GM12891 (cell line): ENCODE data around the gene CIB4.

Source experiments
- PAX5 ChIP-seq: IDR thresholded peaks from 2 replicates; pipeline ENCODE4 v1.6.1; 2011; ENCODE audit warnings: low read length, moderate library complexity, mild to moderate bottlenecking; ENCODE audit not compliant: insufficient read depth, severe bottlenecking
- POLR2A ChIP-seq: IDR thresholded peaks from 2 replicates; pipeline ENCODE4 v1.6.1; 2011; ENCODE audit warnings: low read depth, low read length, control low read depth
- POLR2AphosphoS5 ChIP-seq: IDR thresholded peaks from 2 replicates; pipeline ENCODE4 v1.6.1; 2011; ENCODE audit warnings: low read depth, low read length, control low read depth
- TAF1 ChIP-seq: IDR thresholded peaks from 2 replicates; pipeline ENCODE4 v1.6.1; 2011; ENCODE audit warnings: low read depth, low read length, control low read depth

- TF ChIP-seq POLR2AphosphoS5 (no peak), POLR2A (no peak), TAF1 (no peak), PAX5 (no peak)
Measured at GRCh38 chr2:26629751-26630150, 11.4 kb downstream of the CIB4 start.
